NCI-H82 (cell line): ENCODE measurements around the gene ITSN2.
A peak's percentile ranks its signal among the peaks of the same experiment; 100 is the strongest.

Experiments used
- DNase-seq: peaks from one replicate; lab custom pipeline; 2025; lab: John Stamatoyannopoulos, UW

The ITSN2 gene

DNA sequence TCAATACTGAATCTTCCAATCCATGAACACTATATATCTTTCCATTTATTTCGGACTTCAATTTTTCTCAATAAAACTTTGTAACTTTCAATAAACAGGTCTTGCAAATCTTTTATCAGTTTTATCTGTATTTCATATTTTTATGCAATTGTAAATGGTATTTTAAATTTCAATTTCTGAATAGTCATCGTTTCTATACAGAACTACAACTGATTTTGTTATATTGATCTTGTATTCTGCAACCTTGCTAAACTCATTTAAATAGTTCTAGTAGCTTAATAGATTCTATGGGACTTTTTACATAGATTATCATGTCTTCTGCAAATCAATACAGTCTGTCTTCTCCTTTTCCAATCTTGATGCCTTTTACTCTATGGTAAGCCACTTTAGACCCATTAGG, 95.1 kb downstream of the ITSN2 start:
- DNase-seq, result no peak

DNA sequence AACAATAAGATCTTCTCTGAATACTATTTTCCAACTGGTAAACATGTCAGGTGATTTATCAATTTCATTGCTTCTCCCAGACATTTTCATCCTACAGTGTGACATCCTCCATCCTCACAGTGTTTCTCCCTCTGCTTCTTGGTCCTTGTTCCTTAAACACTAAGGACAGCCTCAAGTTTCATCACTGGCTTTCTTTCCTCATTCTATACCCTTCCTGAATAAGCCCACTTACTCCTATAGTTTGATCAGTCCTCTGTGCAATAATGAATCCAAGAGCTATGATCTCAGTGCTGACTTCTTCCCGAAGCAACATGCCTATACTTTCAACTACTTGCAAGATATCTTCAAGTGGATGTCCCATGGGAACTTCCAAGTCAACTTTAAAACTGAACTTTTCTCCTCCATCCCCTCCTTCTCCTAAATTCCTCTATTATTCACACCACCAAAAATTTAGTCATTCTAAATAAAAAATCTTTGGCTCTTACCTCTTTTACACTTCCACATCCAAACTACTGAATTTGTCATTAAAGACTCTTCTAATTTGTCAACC, 97.8 kb downstream of the ITSN2 start:
- no peak for DNase-seq

DNA sequence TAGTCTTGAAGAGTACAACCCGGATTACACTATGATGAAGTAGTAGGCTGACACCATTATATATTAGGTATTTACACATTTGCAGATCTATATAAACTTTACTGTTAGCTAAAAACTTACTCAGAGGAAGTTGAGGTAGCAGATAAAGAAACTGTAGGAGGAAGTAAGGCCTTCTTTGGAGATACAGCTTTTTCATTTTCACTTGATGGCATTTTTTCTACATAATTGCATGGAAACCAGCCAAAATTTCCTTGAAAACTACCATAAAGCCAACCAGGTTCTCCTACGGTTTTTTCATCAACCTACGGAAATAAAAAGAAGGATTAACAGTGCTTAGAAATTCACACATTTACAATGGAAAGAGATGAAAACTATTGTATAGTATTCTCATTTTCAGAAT, 98.9 kb downstream of the ITSN2 start:
- no peak for DNase-seq

DNA sequence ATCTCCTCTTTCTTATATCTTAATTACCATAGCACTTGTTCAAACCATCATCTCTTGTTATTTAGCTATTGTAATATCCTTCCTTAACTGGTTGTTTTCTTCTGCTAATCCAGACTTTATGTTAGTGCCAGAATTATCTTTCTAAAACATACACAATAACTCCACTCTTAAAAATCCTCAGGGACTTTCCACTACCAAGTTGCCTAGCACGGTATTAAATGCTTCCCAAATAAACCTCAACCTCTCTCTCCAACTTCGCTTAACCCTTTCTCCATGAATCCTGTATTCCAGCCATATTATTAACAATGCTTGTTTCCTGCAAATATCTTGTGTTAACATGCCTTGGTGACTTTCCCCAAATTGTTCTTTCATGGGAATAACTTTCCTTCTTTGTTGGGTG, 101.0 kb downstream of the ITSN2 start:
- no peak for DNase-seq

DNA sequence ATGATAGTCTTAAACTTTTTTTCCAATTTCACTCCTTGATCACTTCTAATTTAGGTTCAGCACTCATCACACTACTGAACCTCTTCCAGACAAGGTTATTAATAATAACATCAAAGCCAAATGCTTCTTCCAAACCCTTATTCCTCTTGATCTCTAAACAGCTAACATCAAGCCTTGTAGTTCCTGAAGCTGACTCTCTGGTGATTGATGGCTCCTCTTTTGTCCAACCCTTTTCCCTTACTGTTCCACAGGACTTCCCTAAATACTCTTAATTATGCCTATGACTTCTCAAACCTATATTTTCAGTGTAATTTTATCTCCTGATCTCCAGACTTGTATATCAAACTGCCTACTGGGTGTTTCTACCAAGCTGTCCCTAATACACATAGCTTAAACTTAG, 101.6 kb downstream of the ITSN2 start:
- DNase-seq, result no peak

- no peak for DNase-seq
Observed at GRCh38 chr2:24253303-24253919, 106.9 kb downstream of the ITSN2 start.

GRCh38 chr2:24247592-24247991, 112.7 kb downstream of the ITSN2 start:
- no peak for DNase-seq

DNA sequence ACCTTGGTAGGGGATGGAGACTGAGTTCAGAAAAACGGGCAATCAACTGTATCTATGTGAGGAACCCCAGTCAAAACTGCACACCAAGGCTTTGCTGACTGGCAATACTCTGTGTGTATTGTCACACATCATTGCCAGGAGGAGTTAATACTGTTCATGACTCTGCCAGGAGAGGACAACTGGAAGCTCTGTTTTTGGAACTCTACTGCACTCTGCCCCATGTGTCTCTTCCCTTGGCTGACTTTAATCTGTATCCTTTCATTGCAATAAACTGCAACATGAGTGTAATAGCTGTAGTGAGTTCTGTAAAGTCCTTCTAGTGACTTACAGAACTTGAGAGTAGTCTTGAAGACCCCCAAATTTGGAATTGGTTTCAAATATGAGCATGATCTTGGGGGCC, 113.2 kb downstream of the ITSN2 start:
- DNase-seq, result no peak

DNA sequence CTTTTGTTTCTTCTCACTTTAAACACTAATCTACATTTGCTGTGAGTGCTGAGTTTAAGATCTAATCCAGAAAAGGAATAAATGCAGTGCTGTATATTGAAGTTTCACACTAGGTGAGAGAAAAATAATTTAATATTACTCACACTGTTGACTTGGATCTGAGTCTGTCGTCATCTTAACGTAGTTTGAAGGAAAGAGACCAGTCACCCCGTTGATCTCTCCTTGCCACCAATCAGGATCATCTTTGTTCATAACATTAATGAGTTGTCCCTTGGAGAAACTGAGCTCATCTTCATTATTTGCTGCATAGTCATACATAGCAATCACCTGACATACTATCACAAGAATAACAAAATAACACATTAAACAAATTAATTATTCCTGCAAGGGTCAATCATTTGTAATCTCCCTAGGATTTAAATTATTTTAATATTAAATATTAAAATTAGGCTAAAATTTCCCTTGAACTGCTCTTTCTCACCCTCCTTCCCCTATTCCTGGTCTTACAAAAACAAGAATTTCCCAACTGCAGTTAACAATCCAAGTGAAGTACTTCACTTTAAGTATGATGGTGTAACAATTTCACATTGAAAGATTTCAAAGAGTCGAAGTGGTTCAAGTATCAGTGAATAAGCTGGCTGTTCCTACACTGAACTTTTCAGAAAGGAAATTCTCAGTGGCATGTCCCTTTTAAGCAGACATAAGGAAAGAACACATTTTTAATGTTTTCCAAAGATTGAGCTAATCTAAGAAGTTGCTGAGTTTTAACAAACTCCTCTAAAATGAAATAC, 114.2 kb downstream of the ITSN2 start:
- no peak for DNase-seq

- no peak for DNase-seq
Observed at GRCh38 chr2:24241528-24241927, 118.8 kb downstream of the ITSN2 start.

DNA sequence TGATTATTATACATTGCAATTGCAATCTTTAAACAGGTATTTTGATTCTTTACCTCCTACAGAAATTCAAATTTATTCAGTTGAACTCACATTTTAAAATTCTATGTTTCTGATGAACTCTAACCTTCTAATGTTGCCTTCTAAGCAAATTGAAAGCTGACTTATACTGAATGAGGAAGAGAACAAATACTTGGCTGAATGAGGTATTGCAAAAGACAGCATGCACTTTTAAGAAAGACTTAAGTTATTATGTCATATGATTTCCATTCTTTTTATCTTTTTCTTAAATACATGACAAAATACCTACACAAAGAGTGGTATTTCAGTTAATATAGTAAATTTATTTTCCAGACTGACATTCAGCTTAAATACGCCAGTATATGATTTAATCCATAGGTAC, 120.8 kb downstream of the ITSN2 start:
- no peak for DNase-seq

DNA sequence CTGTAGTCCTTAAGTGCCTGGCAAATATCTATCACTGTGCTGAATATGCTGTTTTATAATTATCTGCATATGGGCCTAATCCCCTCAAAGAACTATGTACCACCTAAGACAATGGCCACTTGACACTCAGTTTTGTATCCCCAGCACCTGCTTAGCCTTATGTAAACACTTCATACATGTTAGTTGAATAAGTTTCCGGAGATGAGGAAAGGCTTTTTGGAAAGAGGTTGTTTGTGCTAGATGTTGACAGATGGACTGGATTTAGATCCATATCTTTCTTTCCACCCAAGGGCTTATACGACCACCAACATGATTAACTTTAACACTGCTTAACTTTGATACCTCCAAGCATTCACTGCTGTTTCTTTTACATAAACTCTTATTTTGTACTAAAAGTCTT, 122.2 kb downstream of the ITSN2 start:
- DNase-seq, result peak; percentile 58

DNA sequence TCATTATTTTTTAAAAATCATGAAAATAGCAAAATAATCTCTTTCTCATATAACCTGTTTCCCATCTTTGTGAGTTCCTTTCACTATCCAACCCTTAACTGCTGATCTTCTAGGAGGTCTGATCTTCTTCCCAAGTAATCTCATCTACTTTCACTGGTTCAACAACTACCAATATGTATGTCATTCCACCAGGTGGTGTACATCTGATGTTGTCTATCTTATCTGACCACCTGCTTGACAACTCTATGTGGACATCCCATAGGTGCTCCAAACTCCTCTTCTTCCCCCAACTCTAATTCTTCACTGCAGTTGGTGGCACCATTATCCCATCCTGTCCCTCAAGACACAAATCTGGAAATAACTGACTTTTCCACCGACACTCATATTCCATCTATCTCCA, 123.0 kb downstream of the ITSN2 start:
- DNase-seq, result peak; percentile 11

DNA sequence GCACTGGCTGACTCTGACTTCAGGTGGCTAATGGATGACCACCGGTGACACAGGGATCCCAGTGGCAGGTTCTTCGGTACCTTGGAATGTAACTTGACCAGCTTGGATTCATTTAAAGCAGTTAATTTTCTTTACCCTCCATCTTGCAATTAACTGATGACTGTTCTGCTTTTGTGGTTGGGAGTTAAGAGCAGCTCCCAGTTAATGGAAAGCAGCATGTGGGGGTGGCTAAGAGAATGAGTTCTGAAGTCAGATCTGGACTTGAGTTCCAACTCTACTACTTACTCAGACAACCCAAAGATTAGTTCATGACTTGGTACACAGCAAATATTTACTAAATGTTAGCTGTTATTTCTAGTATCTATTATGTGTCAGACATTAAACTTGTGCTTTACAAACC, 127.0 kb downstream of the ITSN2 start:
- no peak for DNase-seq

- no peak for DNase-seq
Observed at GRCh38 chr2:24231461-24231881, 128.9 kb downstream of the ITSN2 start.

DNA sequence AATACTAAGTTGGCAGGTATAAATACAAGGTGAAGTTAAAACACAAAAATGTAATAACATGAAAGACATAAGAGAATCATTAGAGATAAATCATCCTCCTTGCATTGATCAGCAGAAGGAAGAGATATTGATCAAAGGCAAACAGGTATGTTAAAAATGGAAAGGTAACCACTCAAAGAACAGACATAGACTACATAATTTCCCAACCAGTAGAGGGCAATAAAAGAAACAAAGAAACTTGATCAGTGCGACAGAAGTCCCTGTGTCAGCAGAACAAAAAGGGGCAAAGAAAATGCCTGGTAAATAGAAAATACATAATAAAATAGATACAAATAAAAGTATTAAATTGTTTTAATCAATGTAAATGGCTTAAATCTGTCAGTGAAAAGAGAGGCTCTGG, 131.9 kb downstream of the ITSN2 start:
- peak; percentile 47 for DNase-seq

- no peak for DNase-seq
Observed at GRCh38 chr2:24225499-24226242, 134.7 kb downstream of the ITSN2 start.

- DNase-seq, result no peak
Observed at GRCh38 chr2:24222946-24223345, 137.4 kb downstream of the ITSN2 start.

DNA sequence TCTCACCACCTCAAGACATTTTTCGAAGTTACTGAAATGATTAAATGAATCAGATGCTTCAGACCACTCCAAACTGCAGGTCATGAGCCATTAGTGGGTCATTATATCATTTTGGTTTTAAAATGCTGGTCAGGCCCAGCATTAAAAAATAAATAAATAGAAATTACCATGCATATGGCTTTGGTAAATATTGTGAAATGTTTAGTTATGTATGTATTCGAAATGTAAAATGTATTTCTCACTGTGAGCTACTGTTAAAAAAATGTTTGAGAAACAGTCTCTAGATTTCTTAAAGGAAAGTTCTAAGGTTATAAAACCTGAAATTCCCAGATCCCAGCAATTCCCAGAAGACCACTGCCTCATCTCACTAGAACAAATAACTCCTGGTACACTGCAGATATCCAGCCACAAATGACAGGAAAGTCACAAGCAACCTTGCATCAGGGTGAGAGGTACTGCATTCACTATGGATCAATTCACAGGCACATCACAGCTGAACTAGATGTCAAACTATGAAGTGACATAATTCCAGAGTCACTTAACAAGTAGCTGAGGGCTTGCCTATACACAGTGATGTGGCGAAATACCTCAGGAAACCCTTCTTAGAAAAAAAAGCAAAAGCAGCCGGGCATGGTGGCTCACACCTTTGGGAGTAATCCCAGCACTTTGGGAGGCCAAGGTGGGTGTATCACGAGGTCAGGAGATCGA, 138.8 kb downstream of the ITSN2 start:
- no peak for DNase-seq

DNA sequence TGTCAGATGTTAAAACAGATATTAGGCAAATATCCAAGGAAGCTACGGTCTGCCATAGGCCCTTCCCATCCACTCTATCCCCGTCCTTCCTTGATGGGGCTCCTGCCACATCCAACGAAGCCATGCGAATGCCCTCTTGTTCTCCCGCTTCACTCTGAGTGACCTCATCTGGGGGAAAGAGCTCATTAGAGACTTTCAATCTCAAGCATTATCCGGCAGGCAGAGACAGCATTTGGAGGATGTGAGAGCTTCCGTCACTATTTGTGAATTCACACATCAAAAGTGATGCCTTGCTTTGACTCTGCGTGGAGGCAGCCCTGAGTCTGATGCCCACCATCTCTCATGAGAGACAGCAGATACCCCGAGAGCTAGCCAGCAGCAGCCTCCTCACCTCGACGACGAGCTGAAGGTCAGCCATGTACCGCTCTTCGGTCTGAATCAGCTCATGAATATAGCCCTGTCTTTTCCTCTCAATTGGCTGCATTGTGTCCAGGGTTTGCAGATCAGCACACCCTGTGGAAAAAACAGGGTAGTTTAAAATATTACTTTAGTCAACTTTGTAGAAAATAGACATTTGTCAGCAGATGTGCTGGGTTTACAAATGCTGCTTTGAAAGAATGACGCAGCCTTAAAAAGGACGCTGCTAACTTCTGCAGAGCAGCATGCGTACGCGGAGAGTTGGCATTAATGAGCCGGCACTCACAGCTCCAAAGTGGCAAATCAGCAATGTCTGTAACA, 139.6 kb downstream of the ITSN2 start:
- no peak for DNase-seq

DNA sequence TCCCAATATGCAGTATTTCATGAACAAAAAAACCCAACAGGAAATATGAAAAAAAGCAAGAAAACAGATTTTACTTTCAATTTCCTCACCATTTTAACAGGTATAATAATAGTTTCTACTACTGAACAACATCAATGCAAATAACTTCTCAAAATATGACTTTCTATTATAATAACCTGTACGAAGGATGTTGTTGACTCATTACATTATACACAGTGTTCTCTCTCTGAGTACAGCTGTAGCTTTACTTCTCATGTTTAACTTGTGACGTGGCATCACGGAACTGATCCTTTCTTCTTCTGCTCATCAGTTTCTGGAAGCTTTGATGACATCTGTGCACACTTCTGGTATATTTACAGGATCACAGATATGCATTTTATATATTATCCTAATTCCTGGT, 145.5 kb downstream of the ITSN2 start:
- DNase-seq, result no peak

- no peak for DNase-seq
Observed at GRCh38 chr2:24211408-24211807, 148.9 kb downstream of the ITSN2 start.
